ENCODE measurements around the gene DNAJC7. TPM values are rescaled to one million over a fixed set of nuclear protein-coding genes. Genes with fewer than 3 reads are reported as not detected.

The DNAJC7 gene
- total and polyA plus RNA-seq, 9 of the 15 experiments (the other 6 are each of a cell fraction or from before 2014, with no cell fraction given): 85.8 to 262 (median 157) TPM

DNA sequence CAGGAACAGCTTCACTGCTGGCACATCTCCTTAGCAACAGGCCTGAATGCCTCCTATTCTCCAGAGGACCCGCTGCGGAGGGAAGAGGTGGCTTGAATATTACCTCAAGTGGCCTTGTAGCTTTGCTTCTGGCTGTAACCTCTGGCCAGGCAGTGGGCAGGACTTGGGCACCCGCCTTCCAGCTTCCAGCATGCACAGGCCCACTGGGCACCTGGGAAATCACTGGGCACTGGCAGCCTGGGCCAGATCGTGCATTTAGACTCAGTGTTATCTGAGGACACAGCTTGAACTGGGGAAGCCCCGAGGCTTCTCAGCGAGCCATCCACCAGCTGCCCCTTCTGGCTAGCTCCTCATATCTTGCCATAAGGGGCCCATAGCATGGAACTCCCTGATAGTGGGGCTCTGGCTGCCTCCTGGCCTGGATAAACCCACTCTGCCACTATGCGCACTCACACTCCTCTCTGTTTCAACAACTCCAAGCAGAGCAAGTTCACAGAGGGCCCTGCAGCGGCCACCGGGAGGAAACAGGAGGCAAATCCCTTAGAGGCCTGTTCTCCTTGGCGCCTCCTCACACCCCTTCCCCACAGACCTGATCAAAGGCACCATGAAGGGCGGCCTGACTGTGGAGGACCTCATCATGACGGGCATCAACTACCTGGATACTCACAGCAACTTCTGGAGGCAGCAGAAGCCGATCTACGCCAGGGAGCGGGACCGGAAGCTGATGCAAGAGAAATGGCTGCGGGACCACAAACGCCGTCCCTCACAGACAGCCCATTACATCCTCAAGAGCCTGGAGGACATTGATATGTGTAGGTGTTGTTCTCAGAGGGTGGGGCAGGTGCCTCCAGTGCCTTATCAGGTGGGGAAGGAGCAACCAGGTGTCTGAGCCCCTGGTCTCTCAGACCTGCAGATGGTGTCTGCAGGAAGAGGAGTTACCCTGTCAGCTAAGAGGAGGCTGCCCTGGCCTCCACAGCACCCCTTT is 79.0 kb downstream of the DNAJC7 start (continued):
- TF ChIP-seq, protein P1, sequence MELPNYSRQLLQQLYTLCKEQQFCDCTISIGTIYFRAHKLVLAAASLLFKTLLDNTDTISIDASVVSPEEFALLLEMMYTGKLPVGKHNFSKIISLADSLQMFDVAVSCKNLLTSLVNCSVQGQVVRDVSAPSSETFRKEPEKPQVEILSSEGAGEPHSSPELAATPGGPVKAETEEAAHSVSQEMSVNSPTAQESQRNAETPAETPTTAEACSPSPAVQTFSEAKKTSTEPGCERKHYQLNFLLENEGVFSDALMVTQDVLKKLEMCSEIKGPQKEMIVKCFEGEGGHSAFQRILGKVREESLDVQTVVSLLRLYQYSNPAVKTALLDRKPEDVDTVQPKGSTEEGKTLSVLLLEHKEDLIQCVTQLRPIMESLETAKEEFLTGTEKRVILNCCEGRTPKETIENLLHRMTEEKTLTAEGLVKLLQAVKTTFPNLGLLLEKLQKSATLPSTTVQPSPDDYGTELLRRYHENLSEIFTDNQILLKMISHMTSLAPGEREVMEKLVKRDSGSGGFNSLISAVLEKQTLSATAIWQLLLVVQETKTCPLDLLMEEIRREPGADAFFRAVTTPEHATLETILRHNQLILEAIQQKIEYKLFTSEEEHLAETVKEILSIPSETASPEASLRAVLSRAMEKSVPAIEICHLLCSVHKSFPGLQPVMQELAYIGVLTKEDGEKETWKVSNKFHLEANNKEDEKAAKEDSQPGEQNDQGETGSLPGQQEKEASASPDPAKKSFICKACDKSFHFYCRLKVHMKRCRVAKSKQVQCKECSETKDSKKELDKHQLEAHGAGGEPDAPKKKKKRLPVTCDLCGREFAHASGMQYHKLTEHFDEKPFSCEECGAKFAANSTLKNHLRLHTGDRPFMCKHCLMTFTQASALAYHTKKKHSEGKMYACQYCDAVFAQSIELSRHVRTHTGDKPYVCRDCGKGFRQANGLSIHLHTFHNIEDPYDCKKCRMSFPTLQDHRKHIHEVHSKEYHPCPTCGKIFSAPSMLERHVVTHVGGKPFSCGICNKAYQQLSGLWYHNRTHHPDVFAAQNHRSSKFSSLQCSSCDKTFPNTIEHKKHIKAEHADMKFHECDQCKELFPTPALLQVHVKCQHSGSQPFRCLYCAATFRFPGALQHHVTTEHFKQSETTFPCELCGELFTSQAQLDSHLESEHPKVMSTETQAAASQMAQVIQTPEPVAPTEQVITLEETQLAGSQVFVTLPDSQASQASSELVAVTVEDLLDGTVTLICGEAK (IDR thresholded peaks at IDR 0.05): peak; percentile 33; the same call in 1 of the 2 replicates
- TF ChIP-seq, protein P1 (CRISPR knock-in tag; IDR thresholded peaks at IDR 0.05): no peak
- TF ChIP-seq, protein P2, sequence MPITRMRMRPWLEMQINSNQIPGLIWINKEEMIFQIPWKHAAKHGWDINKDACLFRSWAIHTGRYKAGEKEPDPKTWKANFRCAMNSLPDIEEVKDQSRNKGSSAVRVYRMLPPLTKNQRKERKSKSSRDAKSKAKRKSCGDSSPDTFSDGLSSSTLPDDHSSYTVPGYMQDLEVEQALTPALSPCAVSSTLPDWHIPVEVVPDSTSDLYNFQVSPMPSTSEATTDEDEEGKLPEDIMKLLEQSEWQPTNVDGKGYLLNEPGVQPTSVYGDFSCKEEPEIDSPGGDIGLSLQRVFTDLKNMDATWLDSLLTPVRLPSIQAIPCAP (CRISPR knock-in tag; IDR thresholded peaks at IDR 0.05; ENCODE audit: borderline replicate concordance): no peak
- TF ChIP-seq CBFA2T3 (IDR thresholded peaks at IDR 0.05): peak; percentile 94
- TF ChIP-seq GTF2F1 (IDR thresholded peaks at IDR 0.05; ENCODE audit: low read depth, low read length): 0 out of 2 replicates have a peak, but pooled peaks have one; percentile 12
- TF ChIP-seq MYNN (IDR thresholded peaks at IDR 0.05): peak; percentile 59; the same call in 1 of the 2 replicates
- no peak for TF ChIP-seq MYNN (CRISPR knock-in tag; IDR thresholded peaks at IDR 0.05)
- TF ChIP-seq PHB (CRISPR knock-in tag; IDR thresholded peaks at IDR 0.05): no peak
- peak; percentile 37; the same call in 1 of the 2 replicates for TF ChIP-seq ZKSCAN8 (CRISPR knock-in tag; IDR thresholded peaks at IDR 0.05)
- TF ChIP-seq RBFOX2 (IDR thresholded peaks at IDR 0.05; ENCODE audit: low read depth, low read length): peak; percentile 50; the same call in 1 of the 2 replicates
- TF ChIP-seq, protein P3, sequence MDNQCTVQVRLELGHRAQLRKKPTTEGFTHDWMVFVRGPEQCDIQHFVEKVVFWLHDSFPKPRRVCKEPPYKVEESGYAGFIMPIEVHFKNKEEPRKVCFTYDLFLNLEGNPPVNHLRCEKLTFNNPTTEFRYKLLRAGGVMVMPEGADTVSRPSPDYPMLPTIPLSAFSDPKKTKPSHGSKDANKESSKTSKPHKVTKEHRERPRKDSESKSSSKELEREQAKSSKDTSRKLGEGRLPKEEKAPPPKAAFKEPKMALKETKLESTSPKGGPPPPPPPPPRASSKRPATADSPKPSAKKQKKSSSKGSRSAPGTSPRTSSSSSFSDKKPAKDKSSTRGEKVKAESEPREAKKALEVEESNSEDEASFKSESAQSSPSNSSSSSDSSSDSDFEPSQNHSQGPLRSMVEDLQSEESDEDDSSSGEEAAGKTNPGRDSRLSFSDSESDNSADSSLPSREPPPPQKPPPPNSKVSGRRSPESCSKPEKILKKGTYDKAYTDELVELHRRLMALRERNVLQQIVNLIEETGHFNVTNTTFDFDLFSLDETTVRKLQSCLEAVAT (IDR thresholded peaks at IDR 0.05): 0 out of 4 replicates have a peak, but pooled peaks of 1 of the 2 experiments have one; percentile 27
- TF ChIP-seq CC2D1A (IDR thresholded peaks at IDR 0.05): peak; percentile 42; the same call in 1 of the 2 replicates
- 0 out of 2 replicates have a peak, but pooled peaks have one; percentile 47 for TF ChIP-seq GATA2 (CRISPR knock-in tag; IDR thresholded peaks at IDR 0.05)
- TF ChIP-seq, protein P4, sequence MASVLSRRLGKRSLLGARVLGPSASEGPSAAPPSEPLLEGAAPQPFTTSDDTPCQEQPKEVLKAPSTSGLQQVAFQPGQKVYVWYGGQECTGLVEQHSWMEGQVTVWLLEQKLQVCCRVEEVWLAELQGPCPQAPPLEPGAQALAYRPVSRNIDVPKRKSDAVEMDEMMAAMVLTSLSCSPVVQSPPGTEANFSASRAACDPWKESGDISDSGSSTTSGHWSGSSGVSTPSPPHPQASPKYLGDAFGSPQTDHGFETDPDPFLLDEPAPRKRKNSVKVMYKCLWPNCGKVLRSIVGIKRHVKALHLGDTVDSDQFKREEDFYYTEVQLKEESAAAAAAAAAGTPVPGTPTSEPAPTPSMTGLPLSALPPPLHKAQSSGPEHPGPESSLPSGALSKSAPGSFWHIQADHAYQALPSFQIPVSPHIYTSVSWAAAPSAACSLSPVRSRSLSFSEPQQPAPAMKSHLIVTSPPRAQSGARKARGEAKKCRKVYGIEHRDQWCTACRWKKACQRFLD (CRISPR knock-in tag; IDR thresholded peaks at IDR 0.05): 0 out of 2 replicates have a peak, but pooled peaks have one; percentile 61
